ENCODE measurements around the gene DSE.

GRCh38 chr6:116328528-116328903 is 42.2 kb upstream of the DSE start:
- TF ChIP-seq POLR2A (IDR thresholded peaks at IDR 0.05) (no peak), CTCF (IDR thresholded peaks at IDR 0.05) (no peak)
